IPS-18c (cell line): Measurements from ENCODE around the gene FOXC2.

ENCODE experiments used
- H3K4me3 ChIP-seq: 2 replicates; pipeline ENCODE4 v1.7.0; 2013; ENCODE audit warnings: low read depth, mild to moderate bottlenecking, low read length, moderate library complexity; ENCODE audit not compliant: insufficient read depth
- H3K9me3 ChIP-seq: one replicate; pipeline ENCODE4 v1.6.1; 2013; ENCODE audit warnings: mild to moderate bottlenecking, low read length, moderate library complexity; ENCODE audit not compliant: control insufficient read depth, insufficient read depth

Gene FOXC2

GRCh38 chr16:86530251-86531190 is 36.1 kb upstream of the FOXC2 start:
- Histone ChIP-seq H3K4me3 (no peak overlapping the region), H3K9me3 (no peaks in the 10 kb centered on the region)

DNA sequence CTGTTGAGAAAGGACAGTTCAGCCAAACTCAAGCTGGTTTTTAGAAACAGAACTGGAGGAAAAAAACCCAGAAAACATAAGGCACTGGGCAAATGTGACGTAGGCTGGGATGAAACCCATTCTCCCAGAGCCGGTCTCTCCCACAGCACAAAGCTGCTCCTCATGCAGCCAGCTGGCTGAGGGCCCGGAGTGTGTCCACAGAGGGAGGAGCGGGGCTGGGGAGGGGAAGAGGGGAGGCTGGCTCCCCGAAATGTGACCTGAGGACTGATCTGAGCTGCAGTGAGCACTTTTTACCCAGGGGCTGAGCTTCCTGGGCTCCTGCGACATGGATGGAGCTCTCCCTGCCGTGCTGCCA is 35.5 kb upstream of the FOXC2 start:
- H3K9me3 ChIP-seq: no peaks in the 10 kb centered on the region
- no peak overlapping the region for H3K4me3 ChIP-seq

DNA sequence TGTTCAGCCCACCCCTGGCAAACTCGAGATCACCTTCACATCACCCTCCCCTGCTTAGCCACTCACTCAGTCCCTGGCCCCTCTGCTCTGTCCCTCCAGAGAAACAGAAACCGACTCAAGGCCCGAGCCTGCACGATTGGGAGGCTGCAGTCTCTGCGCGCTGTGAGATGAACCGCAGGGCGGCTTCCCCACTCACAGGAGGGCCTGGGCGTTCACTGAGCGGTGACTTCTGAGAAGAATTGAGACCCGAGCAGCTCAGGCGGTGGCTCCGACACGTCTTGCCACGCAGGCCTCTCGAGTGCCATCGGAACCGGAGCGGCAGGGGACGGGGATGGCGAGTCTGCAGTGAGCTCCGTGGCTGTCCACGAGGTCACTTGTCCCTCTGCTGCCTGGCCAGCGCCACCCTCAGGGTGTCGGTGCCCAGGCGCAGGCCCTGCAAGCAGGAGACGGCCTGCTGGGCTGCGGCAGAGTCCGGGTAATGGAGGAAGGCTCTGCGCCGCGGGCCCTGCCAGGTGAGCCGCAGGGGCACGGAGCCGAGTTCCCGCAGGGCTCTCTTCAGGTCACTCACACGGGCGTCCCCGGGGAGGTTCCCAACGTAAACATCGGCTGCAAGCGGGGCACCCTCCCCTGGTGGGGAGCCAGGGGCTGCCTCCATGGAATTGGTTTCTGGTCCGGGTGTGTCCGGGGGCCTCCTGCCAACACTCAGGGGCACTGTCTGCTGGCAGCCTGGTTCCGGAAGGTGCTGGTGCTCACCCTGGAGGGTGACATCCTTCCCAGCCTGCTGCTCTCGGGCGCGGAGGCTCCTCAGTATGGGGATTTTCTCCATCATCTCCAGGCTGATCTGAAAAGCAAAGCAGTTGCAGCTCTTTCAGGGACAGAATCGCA is 34.7 kb upstream of the FOXC2 start:
- no peak overlapping the region for H3K4me3 ChIP-seq
- H3K9me3 ChIP-seq: no peaks in the 10 kb centered on the region

- no peaks in the 10 kb centered on the region for H3K9me3 ChIP-seq
- no peak overlapping the region for H3K4me3 ChIP-seq
Observed at GRCh38 chr16:86532526-86532815, 34.2 kb upstream of the FOXC2 start.

GRCh38 chr16:86533076-86533475 is 33.6 kb upstream of the FOXC2 start:
- H3K9me3 ChIP-seq: no peaks in the 10 kb centered on the region

DNA sequence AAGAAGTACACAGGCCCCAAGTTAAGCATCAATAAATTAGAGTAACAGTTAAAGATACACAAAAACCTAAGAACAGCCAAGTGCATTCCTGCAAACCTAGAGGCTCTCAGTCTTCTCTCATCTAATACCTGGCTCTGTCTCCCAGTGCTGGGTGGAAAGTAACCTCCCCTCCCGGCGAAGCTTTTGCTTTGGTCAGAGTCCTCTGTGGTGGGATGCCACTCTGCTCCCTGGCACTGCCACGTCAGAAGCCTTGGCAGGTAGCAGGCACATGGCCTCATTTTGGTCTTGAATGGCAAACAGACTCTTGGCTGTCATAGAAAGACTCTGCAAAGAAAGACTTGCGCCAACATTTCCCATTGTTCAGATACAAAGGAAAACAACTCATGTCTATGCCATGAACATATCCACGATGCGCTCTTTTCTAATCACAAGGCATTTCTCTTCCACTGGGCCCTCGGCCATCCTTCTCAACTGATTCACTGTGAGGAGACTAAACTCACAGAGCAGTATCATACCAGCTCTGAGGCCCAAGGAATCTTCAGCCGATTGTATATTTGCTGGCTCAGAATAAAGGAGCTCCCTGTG is 32.8 kb upstream of the FOXC2 start:
- Histone ChIP-seq H3K9me3 (no peaks in the 10 kb centered on the region), H3K4me3 (no peak overlapping the region)

More at GRCh38 chr16:86533076-86533475, 33.6 kb upstream of the FOXC2 start:
- no peak overlapping the region for H3K4me3 ChIP-seq

DNA sequence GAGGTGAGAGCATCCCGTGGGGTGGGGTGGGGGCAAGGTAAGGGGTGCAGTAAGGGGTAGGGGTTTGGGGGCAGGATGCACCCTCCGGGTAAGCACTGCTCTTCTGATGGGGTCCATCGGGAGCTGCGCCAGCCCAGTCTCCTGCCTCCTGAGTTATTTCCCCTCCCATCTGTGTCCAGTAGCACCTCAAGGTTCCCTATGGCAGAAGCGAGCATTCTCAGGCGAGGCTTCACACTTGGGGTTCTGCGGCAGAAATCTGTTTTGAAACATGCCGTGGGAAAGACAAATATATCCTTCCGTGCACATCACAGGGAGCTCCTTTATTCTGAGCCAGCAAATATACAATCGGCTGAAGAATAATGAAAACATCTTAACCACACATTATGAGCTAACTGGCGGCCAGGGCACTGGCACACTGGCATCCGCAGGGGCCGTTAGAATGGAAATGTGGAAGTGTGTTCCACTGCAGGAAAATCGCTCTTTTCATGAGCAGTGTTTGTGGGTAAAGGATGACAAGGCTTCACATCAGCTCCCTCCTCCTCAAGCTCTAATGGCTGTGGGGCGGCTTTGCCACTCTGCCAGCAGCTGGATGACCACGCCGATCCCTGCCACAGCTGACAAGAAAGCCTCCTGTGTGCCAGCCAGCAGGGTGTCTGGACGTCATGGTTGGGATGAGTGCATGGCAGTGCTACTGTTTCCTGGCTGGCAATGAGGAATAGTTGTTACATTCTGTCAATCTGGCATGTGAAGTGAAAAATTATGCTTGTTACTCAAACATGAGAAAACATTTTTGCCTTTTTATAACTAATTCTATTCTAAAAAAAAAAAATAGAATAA is 31.6 kb upstream of the FOXC2 start:
- H3K9me3 ChIP-seq: no peaks in the 10 kb centered on the region
- no peak overlapping the region for H3K4me3 ChIP-seq

- Histone ChIP-seq H3K4me3 (no peak overlapping the region), H3K9me3 (no peaks in the 10 kb centered on the region)
Observed at GRCh38 chr16:86536621-86537020, 30.0 kb upstream of the FOXC2 start.

DNA sequence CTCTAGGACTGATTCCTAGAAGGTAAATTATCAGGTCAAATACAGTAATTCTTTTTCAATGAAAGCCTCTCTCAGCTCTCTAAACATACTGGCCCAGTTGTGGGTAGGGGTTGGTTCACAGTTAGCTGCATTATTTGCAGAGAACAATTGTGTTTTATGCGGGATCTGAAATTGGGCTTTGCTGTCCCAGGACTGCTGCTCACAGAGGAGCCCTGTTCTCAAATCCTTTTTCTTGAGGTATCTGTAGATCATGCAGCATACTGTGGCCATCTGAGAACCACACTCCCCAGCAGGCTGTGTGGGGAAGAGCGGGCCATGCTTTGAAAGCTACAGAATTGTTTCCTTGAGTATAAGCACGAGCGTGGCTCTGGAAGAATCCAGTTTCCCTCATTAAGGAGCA is 29.1 kb upstream of the FOXC2 start:
- Histone ChIP-seq H3K4me3 (no peak overlapping the region), H3K9me3 (no peaks in the 10 kb centered on the region)

DNA sequence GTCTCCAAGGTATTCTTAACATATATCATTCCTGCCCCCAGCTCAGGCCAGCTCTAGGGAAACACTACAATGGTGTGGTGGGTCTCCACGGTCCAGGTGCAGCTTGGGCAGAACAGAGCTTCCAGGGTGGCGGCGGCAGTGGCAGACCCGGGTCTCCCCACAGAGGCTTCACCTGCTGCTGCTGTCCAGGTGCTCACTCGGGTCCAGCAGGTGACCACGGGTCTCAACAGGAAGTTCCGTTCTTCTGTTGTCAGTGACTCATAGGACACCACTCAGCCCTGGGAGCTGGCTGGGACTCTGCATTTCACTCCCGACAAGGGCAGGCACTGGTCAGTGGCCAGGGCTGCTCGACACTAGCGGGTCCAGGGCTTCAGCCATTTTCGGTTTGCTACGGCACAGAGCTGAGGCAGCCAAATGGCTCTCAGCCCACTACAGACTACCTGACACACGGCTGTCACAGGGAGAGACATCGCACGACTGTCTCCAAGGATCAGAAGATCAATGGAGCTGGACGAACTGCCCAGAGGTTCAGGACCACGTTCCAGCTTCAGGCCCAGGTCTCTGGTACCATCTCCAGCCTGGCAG is 28.3 kb upstream of the FOXC2 start:
- H3K9me3 ChIP-seq: no peaks in the 10 kb centered on the region
- no peak overlapping the region for H3K4me3 ChIP-seq

DNA sequence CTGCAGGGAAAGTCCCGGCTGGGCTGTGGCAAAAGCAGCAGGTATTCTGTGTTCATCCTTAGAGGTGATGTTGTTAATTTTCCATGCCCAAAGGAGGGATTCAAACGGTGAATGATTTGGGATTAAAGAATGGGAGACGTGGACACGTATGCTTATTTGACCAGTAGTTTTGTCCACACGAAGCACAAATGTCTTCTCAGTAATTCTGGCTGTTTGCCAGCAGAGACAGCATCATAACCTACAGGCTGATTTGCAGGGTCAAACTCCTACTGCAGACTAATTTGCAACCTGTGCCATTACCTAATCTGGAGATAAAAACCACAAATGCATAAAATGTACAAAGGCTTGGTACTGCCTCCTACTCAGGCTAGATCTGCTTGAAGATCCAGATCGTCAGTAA is 25.7 kb upstream of the FOXC2 start:
- Histone ChIP-seq H3K9me3 (no peaks in the 10 kb centered on the region), H3K4me3 (no peak overlapping the region)

GRCh38 chr16:86541560-86541959 is 25.1 kb upstream of the FOXC2 start:
- Histone ChIP-seq H3K9me3 (no peaks in the 10 kb centered on the region), H3K4me3 (no peak overlapping the region)

GRCh38 chr16:86542756-86543750 is 23.6 kb upstream of the FOXC2 start:
- Histone ChIP-seq H3K4me3 (no peak overlapping the region), H3K9me3 (no peaks in the 10 kb centered on the region)

- Histone ChIP-seq H3K9me3 (no peaks in the 10 kb centered on the region), H3K4me3 (no peak overlapping the region)
Observed at GRCh38 chr16:86545481-86545880, 21.1 kb upstream of the FOXC2 start.

DNA sequence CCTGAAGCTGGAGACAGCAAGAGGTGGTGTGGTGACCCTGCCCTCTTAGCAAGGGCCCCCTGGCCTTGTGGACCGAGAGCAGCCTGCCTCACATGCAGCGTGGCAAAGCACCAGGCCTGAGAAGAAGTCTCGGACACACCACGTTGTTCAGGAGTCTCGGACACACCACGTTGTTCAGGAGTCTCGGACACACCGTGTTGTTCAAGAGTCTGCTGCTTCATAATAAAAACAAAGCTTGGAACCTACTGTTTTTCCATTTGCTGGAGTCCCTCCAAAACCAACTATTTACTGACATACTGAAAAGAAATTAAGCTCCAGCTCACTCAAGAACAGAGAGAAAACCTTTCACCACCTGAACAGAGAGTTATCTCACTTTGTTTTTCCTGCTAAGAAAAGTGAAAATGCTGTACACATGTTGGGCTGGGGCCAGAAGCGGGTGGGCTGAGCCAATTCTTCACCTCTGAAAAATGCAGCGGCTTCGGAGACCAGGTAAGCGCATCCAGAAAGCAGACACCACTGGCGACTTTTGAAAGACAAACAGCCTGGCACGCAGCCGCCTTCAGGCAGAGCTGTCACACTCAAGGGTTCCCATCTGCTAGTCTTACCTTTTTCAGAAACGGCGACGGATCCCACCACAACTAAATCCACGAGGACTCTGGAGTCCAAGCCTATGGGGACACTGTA is 20.5 kb upstream of the FOXC2 start:
- Histone ChIP-seq H3K9me3 (no peaks in the 10 kb centered on the region), H3K4me3 (no peak overlapping the region)
